DMS153 treated with DMSO at 0.1 percent for 48 hours (cell line): Measurements from ENCODE around the gene PRKG1.

Experiments
- DNase-seq: peaks from one replicate; lab custom pipeline; 2025; ENCODE audit not compliant: unreplicated experiment; lab: John Stamatoyannopoulos, UW

The PRKG1 gene

DNA sequence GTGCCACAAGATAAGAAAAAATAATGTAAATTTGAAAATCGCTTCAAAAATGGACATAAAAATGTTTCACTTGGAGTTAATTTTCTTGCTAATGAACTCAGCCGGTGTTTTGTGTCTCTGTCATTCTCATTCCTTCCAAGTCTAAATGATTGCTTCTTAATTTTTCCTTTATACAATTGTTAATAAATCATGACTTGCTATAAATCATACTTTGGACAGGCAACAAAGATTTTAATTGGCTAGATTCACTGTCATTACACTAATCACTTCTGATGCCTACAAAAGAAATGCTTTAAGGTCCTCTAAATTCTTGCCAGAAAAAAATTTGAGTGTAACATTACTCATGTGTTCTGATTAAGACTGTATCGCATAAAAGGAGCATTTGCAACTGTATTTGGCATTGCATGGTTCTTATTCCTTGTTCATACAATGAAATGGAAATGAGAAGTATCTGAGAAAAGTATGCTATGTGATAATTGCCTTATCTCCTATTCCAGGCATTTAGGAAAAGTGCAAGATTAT, 1000.3 kb downstream of the PRKG1 start:
- DNase-seq = no peak

- no peak for DNase-seq
Measured at GRCh38 chr10:52077814-52078213, 1003.5 kb downstream of the PRKG1 start.

- no peak for DNase-seq
Measured at GRCh38 chr10:52078397-52078937, 1004.2 kb downstream of the PRKG1 start.

DNA sequence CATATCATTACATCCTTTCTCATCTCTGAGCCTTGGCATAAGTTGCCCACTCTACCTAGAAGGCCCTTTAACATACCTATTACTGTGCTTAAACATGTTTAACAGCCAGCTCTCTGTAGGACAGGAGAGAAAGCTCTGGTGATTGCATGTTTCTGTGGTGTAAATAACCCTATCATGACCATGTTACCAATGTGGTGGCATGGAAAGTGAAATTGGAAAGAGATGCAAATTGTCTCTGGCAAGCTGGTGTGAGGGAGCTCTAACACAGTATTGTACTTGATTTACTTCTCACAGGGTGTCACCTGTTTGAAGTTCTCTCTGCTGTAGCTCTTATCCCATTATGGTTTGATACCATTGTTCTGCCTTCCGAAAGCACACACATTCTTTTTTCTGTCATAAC, 1008.0 kb downstream of the PRKG1 start:
- DNase-seq = no peak

DNA sequence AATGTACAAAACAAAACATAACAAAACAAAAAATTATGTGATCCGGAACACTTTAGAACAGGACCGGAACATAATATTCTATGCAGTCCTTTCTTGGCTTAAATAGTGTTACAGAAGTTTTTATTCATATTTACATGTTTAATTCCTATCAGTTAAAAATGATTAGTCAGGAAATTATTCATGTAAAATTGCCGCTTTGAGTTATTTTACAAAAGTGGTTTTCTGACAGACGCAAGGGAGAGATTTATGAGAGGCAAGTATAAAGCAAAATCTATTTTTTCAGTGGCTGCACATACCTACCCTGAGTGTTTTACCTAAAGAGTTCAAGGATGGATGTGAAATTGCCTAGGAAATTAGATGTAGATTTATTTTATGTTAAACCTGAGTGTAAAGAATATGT, 1009.1 kb downstream of the PRKG1 start:
- DNase-seq = no peak

- no peak for DNase-seq
Measured at GRCh38 chr10:52092390-52092789, 1018.1 kb downstream of the PRKG1 start.

GRCh38 chr10:52098130-52098529, 1023.8 kb downstream of the PRKG1 start:
- no peak for DNase-seq

DNA sequence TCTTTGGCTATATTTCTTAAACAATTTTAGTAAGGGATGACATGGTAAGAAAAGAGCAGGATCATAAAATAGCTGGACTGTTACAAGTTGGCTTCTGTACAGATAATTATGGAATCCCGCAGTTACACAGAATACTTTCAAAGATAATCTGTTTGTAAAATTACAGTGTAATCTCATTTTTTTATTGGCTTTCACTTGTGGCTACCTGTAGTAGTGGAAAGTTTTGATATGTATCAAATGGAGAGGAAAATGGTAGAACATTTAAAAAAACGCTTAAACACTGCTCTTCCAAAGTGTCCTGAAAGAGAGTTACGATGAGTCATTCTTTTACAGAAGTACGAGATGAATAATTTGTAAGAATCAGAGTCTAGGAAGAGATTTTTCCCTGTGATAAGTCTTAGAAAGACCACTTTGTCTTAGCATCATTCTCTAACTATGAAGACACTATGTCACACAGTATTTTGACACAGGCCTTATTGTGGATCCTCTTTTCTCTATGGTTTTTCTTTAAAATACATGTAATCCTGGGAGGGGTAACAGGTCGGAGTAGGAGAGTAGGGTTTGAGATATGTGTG, 1024.8 kb downstream of the PRKG1 start:
- DNase-seq = no peak

DNA sequence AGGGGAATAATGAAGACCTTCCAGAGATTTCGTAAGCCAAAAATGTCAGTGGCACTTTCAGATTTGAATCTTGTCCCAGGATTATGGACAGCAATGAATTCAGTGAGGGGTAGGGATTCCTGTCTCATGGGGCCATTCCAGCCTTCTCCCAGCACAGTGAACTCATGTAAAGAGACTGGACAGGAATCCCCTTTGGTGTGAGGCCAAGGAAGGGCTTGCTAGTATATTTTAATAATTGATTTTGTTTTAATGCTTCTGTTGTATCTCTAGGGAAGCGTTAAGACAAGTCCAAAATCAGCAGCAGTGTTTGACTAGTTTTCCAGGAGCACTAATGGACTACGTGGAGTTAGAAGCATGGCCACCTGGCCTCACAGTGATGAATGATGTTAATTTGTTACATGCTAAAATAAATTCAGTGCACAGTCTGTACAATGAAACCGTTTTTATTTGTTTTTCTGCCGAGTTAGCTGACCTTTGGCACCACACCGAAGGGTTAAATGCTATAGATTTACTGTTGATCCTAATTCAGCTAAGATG, 1025.8 kb downstream of the PRKG1 start:
- no peak for DNase-seq

GRCh38 chr10:52105301-52105700, 1031.0 kb downstream of the PRKG1 start:
- DNase-seq = no peak

DNA sequence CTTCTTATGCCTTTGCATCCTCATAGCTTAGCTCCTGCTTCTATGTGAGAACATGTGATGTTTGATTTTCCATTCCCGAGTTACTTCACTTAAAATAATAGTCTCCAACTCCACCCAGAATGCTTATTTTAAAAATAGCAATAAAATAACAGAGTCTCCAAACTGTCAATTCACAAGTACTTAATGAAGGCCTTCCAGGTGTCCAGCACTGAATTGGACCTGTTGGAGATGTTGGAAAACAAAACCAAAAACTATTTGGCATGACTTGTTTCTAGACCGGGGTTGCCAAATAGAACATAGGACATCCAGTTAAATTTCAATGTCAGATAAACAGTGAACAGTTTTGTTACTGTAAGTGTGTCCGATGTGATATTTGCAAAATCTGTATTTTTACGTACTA, 1031.7 kb downstream of the PRKG1 start:
- no peak for DNase-seq

DNA sequence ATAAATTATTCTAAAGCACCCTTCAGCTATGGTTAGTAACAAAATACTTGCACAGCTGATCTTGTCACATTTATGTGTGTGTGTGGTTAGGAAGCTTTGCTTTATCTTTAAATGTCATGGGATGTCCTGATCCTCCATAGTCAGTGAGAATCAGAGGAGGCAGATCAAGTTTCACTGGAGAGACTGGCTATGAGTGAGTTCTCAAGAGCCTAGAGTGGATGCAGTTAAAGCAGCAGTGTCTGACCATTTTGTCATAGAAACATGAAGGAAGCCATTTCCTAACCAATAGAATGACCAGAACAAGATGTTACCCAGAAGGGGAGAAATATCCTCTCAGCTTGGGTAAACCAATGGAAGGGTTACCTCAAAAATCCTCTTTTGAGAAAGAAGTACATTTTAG, 1032.6 kb downstream of the PRKG1 start:
- no peak for DNase-seq

GRCh38 chr10:52108236-52108635, 1033.9 kb downstream of the PRKG1 start:
- no peak for DNase-seq

GRCh38 chr10:52110576-52110975, 1036.3 kb downstream of the PRKG1 start:
- DNase-seq = no peak

GRCh38 chr10:52111101-52111891, 1037.0 kb downstream of the PRKG1 start:
- no peak for DNase-seq

GRCh38 chr10:52115823-52116222, 1041.5 kb downstream of the PRKG1 start:
- no peak for DNase-seq

GRCh38 chr10:52119507-52119906, 1045.2 kb downstream of the PRKG1 start:
- no peak for DNase-seq

DNA sequence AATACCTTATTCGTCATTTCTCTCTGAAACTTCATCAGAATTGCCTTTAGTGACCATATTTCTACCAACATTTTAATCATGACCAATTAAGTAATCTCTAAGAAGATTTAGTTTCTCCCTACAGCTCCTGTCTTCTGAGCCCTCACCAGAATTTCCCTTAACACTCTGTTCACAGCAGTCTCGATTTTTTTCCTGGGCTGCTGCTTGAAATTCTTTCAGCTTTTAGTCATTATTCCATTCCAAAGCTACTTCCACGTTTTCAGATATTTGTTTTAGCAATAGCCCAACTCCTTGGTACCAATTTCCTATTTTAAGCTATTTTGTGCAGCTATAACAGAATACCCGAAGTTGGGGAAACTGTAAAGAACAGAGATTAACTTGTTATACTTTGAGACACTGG, 1047.4 kb downstream of the PRKG1 start:
- no peak for DNase-seq

DNA sequence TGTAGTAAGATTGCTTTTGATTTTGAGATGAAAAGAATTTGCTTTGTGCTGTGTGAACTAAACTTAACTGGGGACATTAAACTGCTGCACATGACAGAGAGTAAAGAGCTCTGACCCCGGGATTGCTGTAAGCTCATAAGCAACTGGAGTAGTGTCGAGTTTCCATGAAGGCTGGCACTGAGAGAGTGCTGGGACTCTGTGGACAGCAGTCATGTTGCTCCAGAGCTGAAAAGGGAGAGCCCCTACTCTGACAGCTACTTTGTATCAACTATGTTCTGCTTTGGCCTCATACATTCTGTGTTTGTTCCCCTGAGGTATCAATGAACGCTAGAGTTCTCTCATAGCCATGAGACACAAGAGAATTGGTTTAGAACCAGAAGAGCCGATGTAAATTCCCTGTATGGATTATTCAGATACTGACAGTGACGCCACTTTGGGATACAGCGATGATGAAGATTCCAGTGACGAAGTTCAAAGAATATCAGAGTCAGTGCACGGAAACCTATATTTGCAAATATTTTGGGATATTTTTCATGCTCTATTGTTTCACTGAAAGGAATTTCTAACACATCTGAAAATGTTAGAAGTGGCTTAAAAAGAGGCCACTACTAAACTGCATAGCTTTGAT, 1053.9 kb downstream of the PRKG1 start:
- DNase-seq = no peak

- no peak for DNase-seq
Measured at GRCh38 chr10:52129410-52130178, 1055.3 kb downstream of the PRKG1 start.

- DNase-seq = no peak
Measured at GRCh38 chr10:52135101-52135500, 1060.8 kb downstream of the PRKG1 start.
